Neutrophil (primary cell): Measurements from ENCODE around the gene TUBB.

ENCODE experiments used
- H3K27ac ChIP-seq: fragments of 200-600 bp; sonication (generic); 2 replicates; pipeline ENCODE4 v1.5.1; 2016; ENCODE audit warnings: mild to moderate bottlenecking, moderate library complexity
- H3K27me3 ChIP-seq: fragments of 200-600 bp; sonication (generic); 2 replicates; pipeline ENCODE4 v1.6.0; 2016; ENCODE audit warnings: mild to moderate bottlenecking
- H3K36me3 ChIP-seq: fragments of 200-600 bp; sonication (generic); 2 replicates; pipeline ENCODE4 v1.5.1; 2017
- H3K4me1 ChIP-seq, 2 experiments: fragments of 200-600 bp in 1 of 2; sonication (generic) in 1 of 2; 1 replicate in 1 of 2; 2 replicates in 1 of 2; pipeline versions ENCODE4 v1.5.1 to v1.6.1; 2013 to 2016; ENCODE audit warnings: low read depth in 1 of 2, low read length in 1 of 2, mild to moderate bottlenecking in 1 of 2, moderate library complexity in 1 of 2; ENCODE audit not compliant: control insufficient read depth in 1 of 2, insufficient read depth in 1 of 2
- H3K4me3 ChIP-seq, 2 experiments: fragments of 200-600 bp in 1 of 2; sonication (generic) in 1 of 2; 1 replicate in 1 of 2; 2 replicates in 1 of 2; pipeline ENCODE4 v1.5.1; 2013 to 2016; ENCODE audit warnings: low read depth in 1 of 2, low read length in 1 of 2, mild to moderate bottlenecking in 1 of 2, moderate library complexity in 1 of 2
- H3K9me3 ChIP-seq: fragments of 200-600 bp; sonication (generic); 2 replicates; pipeline ENCODE4 v1.5.1; 2016
- TF ChIP-seq, protein P1 (sequence below): fragments of 200-600 bp; sonication (generic); IDR thresholded peaks from 2 replicates; pipeline ENCODE4 v1.5.1; 2016; ENCODE audit warnings: antibody characterized with exemption

Gene TUBB

DNA sequence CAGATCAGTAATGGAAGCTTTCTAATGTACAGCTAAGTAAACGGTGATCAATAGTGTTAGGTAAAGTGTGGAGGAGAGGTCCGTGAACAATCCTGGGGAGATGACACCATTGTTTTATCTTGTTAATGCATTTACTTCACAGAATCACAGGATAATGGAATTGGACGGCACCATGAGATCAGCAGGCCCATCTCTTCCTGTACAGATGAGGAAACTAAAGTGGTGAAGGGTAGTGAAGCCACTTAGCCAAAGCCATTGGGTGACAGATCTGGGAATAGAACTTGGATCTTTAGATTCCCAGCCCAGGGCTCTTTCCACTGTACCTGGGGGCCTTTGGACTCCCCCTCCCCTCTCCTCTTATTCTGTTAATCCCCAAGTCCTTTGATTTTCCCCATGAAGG lies 50.4 kb downstream of the TUBB start:
- Histone ChIP-seq H3K4me1 (peaks cover 29 to 31% of the 10 kb centered on the region in 2 experiments), H3K4me3 (no peak overlapping the region), H3K27me3 (no peaks in the 10 kb centered on the region), H3K36me3 (no peaks in the 10 kb centered on the region), H3K27ac (peak overlapping the region; percentile 69), H3K9me3 (no peaks in the 10 kb centered on the region)
- TF ChIP-seq, protein P1, sequence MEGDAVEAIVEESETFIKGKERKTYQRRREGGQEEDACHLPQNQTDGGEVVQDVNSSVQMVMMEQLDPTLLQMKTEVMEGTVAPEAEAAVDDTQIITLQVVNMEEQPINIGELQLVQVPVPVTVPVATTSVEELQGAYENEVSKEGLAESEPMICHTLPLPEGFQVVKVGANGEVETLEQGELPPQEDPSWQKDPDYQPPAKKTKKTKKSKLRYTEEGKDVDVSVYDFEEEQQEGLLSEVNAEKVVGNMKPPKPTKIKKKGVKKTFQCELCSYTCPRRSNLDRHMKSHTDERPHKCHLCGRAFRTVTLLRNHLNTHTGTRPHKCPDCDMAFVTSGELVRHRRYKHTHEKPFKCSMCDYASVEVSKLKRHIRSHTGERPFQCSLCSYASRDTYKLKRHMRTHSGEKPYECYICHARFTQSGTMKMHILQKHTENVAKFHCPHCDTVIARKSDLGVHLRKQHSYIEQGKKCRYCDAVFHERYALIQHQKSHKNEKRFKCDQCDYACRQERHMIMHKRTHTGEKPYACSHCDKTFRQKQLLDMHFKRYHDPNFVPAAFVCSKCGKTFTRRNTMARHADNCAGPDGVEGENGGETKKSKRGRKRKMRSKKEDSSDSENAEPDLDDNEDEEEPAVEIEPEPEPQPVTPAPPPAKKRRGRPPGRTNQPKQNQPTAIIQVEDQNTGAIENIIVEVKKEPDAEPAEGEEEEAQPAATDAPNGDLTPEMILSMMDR, result no peak

DNA sequence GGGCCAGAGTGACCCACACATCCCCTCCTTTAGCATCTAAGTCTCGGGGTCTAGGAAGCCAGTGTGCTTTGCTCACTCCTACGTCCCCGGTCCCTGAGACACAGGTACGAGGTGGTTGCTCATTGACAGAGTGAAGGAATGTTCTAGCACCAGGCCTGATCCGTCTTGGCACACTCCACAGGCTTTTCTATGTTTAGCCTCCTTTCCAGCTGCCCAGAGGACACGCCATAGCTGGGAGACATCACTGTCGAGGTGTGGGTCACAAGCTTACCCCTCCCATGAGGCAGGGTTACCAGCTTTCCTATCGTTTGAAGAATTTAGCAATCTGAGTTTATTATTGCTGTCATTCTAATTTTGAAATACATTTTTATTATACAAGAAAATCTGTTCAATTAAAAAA lies 54.5 kb downstream of the TUBB start:
- Histone ChIP-seq H3K4me3 (no peak overlapping the region), H3K36me3 (no peaks in the 10 kb centered on the region), H3K4me1 (peaks cover 37 to 45% of the 10 kb centered on the region in 2 experiments), H3K27ac (no peak overlapping the region), H3K9me3 (no peaks in the 10 kb centered on the region), H3K27me3 (no peaks in the 10 kb centered on the region)
- TF ChIP-seq, protein P1, result no peak
